Measurements from ENCODE around the gene OR13G1. TPM values are rescaled to one million over a fixed set of nuclear protein-coding genes. Genes with fewer than 3 reads are reported as not detected.
"Not testable (repeated sequence)": the region's sequence is repeated elsewhere in the genome, so short reads cannot be mapped to it uniquely, and the experiment has no call there.

Gene OR13G1, protein sequence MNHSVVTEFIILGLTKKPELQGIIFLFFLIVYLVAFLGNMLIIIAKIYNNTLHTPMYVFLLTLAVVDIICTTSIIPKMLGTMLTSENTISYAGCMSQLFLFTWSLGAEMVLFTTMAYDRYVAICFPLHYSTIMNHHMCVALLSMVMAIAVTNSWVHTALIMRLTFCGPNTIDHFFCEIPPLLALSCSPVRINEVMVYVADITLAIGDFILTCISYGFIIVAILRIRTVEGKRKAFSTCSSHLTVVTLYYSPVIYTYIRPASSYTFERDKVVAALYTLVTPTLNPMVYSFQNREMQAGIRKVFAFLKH
- total RNA-seq (not detected), polyA plus RNA-seq (ENCODE audit: insufficient read depth in 1 of 8, insufficient read length in 8 of 8, low replicate concordance in 1 of 8) (under 1 TPM in 1 of 8 donors, not detected in 7; 0.08 TPM)
- long read RNA-seq, donor 1: 0 reads
- long read RNA-seq, donor 2: 0 reads
- long read RNA-seq, donor 3: 0 reads
- long read RNA-seq, donor 4: 0 reads
- long read RNA-seq, donor 5: 0 reads
- long read RNA-seq, donor 6: 0 reads
- long read RNA-seq, donor 7: 0 reads
- long read RNA-seq, donor 8: 0 reads
- long read RNA-seq, donor 9: 0 reads
- long read RNA-seq, donor 10, partial matches to known transcripts: 0 of 1 reads
- long read RNA-seq, donor 10, other reads (novel, unspliced or antisense): 0 of 1 reads
- long read RNA-seq, donor 11: 0 reads

DNA sequence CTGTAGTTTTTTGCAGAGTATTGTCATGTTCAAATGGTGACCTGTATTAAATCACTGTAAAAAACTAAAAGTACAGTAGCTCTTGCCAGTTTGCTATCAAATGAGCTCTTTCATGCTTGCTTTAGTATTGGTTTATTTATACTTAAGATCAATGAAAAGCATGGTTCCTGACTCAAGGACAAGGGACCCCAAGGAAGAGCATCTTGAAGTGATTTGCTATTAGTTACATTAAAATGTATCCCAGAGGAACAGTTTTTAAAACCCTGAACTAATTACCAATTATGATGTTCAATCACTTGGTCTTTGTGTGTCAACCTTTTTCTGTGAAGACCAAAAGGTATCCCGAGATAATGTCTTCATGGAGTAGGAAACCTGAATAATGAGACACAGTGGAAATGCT is at the start of gene OR13G1:
TSS of gene OR13G1 (minus strand) at position 101 of the 400 bp plus-strand sequence. CDS start 6,698 bp downstream, outside the sequence.
- no peak for DNase-seq
- no peaks in the 10 kb centered on the region for H3K4me1 ChIP-seq (ENCODE audit: control insufficient read depth, insufficient read depth, low read length)
- no peaks in the 10 kb centered on the region for H3K27me3 ChIP-seq (ENCODE audit: control insufficient read depth, insufficient read depth, low read length)
- WGBS (ENCODE audit: insufficient coverage): no CpG with 5 or more reads among the region's 1 CpG
- H3K27ac ChIP-seq (ENCODE audit: low read length): no peak within 1 kb of the TSS
- no peak within 1 kb of the TSS for H3K4me3 ChIP-seq (ENCODE audit: low read length)
- no peaks in the 10 kb centered on the region for H3K9me3 ChIP-seq (replicated peaks; ENCODE audit: control insufficient read depth, low read depth, low read length)
- no peaks in the 10 kb centered on the region for H3K36me3 ChIP-seq (ENCODE audit: control insufficient read depth, insufficient read depth, low read length)

- Histone ChIP-seq H3K4me1 (ENCODE audit: control insufficient read depth, insufficient read depth, low read length) (no peaks in the 10 kb centered on the region), H3K27me3 (ENCODE audit: control insufficient read depth, insufficient read depth, low read length) (no peaks in the 10 kb centered on the region), H3K9me3 (replicated peaks; ENCODE audit: control insufficient read depth, low read depth, low read length) (peaks cover 11% of the 10 kb centered on the region), H3K4me3 (ENCODE audit: low read length) (no peak overlapping the region), H3K36me3 (ENCODE audit: control insufficient read depth, insufficient read depth, low read length) (no peaks in the 10 kb centered on the region), H3K27ac (ENCODE audit: low read length) (no peak overlapping the region)
- no peak for DNase-seq
- WGBS (ENCODE audit: insufficient coverage): no CpG with 5 or more reads among the region's 4 CpGs
These were observed 41.7 kb upstream of the OR13G1 start for GRCh38 chr1:247721222-247721621.

- no peaks in the 10 kb centered on the region for H3K36me3 ChIP-seq (ENCODE audit: control insufficient read depth, insufficient read depth, low read length)
- no CpG with 5 or more reads among the region's 3 CpGs for WGBS (ENCODE audit: insufficient coverage)
These were observed 37.0 kb upstream of the OR13G1 start, which contains the start of gene OR6F1 for GRCh38 chr1:247716546-247716945. Gene OR6F1, minus strand, starts transcription at chr1:247716646. Its CDS starts 3,891 bp downstream, at chr1:247712755.

GRCh38 chr1:247713753-247714152 is 34.2 kb upstream of the OR13G1 start:
- H3K27me3 ChIP-seq (ENCODE audit: control insufficient read depth, insufficient read depth, low read length): no peaks in the 10 kb centered on the region
- H3K27ac ChIP-seq (ENCODE audit: low read length): no peak overlapping the region
- H3K9me3 ChIP-seq (replicated peaks; ENCODE audit: control insufficient read depth, low read depth, low read length): peaks cover 9% of the 10 kb centered on the region
- 93% methylated on average over 6 of the region's 7 CpGs for WGBS (ENCODE audit: insufficient coverage)
- no peaks in the 10 kb centered on the region for H3K36me3 ChIP-seq (ENCODE audit: control insufficient read depth, insufficient read depth, low read length)
- DNase-seq: no peak
- H3K4me1 ChIP-seq (ENCODE audit: control insufficient read depth, insufficient read depth, low read length): no peaks in the 10 kb centered on the region
- no peak overlapping the region for H3K4me3 ChIP-seq (ENCODE audit: low read length)

More at GRCh38 chr1:247716546-247716945, 37.0 kb upstream of the OR13G1 start, which contains the start of gene OR6F1:
- no peak for DNase-seq
- Histone ChIP-seq H3K4me3 (ENCODE audit: low read length) (no peak within 1 kb of the TSS), H3K27ac (ENCODE audit: low read length) (no peak within 1 kb of the TSS), H3K9me3 (replicated peaks; ENCODE audit: control insufficient read depth, low read depth, low read length) (peaks cover 10% of the 10 kb centered on the region), H3K27me3 (ENCODE audit: control insufficient read depth, insufficient read depth, low read length) (no peaks in the 10 kb centered on the region), H3K4me1 (ENCODE audit: control insufficient read depth, insufficient read depth, low read length) (no peaks in the 10 kb centered on the region)

GRCh38 chr1:247710681-247711080 is 31.1 kb upstream of the OR13G1 start:
- WGBS (ENCODE audit: insufficient coverage): 100% methylated on average over 1 of the region's 8 CpGs
- not testable (repeated sequence) for H3K27ac ChIP-seq (ENCODE audit: low read length); DNase-seq; H3K4me1 ChIP-seq (ENCODE audit: control insufficient read depth, insufficient read depth, low read length); H3K36me3 ChIP-seq (ENCODE audit: control insufficient read depth, insufficient read depth, low read length); H3K27me3 ChIP-seq (ENCODE audit: control insufficient read depth, insufficient read depth, low read length); H3K4me3 ChIP-seq (ENCODE audit: low read length)
- H3K9me3 ChIP-seq (replicated peaks; ENCODE audit: control insufficient read depth, low read depth, low read length): peaks cover 15% of the 10 kb centered on the region

DNA sequence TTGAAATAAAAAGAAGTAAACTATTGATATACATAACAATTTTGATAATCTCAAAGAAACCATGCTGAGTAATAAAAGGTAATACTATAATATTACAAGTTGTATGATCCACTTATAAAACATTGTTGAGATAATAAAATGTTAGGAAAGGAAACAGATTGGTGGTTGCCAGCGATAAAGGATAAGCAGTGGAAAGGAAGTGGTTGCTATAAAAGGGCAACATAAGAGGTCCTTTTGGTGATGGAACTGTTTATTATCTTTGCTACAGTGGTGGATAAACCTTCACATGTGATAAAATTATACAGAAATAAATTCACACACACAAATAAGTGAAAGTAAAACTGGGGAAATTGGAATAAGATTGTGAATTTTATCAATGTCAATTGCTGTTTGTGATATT is 21.8 kb upstream of the OR13G1 start:
- Histone ChIP-seq H3K27ac (ENCODE audit: low read length) (no peak overlapping the region), H3K9me3 (replicated peaks; ENCODE audit: control insufficient read depth, low read depth, low read length) (peaks cover 7% of the 10 kb centered on the region), H3K36me3 (ENCODE audit: control insufficient read depth, insufficient read depth, low read length) (no peaks in the 10 kb centered on the region), H3K27me3 (ENCODE audit: control insufficient read depth, insufficient read depth, low read length) (no peaks in the 10 kb centered on the region), H3K4me3 (ENCODE audit: low read length) (no peak overlapping the region), H3K4me1 (ENCODE audit: control insufficient read depth, insufficient read depth, low read length) (no peaks in the 10 kb centered on the region)
- DNase-seq: no peak
- WGBS (ENCODE audit: insufficient coverage): no CpG with 5 or more reads among the region's 1 CpG

GRCh38 chr1:247681288-247681897 is 1.9 kb upstream of the OR13G1 start:
- Histone ChIP-seq H3K36me3 (ENCODE audit: control insufficient read depth, insufficient read depth, low read length) (no peaks in the 10 kb centered on the region), H3K27me3 (ENCODE audit: control insufficient read depth, insufficient read depth, low read length) (no peaks in the 10 kb centered on the region), H3K27ac (ENCODE audit: low read length) (no peak overlapping the region), H3K4me3 (ENCODE audit: low read length) (no peak overlapping the region), H3K4me1 (ENCODE audit: control insufficient read depth, insufficient read depth, low read length) (no peaks in the 10 kb centered on the region), H3K9me3 (replicated peaks; ENCODE audit: control insufficient read depth, low read depth, low read length) (no peaks in the 10 kb centered on the region)
- peak; percentile 26 for DNase-seq
- WGBS (ENCODE audit: insufficient coverage): no CpG with 5 or more reads among the region's 7 CpGs

DNA sequence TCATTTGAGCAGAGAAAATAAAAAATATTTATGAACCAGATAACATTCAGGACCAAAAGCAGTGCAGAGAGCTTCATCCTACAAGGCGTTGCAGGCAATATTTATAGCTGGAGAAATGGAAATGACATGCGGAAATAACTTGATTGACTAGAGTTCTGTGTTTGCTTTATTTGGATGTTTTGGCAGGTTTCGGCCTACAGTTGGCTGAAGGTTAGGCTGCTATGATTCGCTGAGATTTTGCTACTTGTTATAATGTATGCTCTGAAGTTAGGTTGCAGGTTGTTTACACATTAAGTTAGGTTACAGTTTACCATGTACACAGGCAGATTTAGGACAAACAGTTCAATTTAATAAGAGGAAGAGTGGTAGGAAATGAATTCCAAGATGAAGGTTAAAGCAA is 632 bp upstream of the OR13G1 start:
- Histone ChIP-seq H3K27ac (ENCODE audit: low read length) (no peak overlapping the region), H3K9me3 (replicated peaks; ENCODE audit: control insufficient read depth, low read depth, low read length) (no peaks in the 10 kb centered on the region), H3K36me3 (ENCODE audit: control insufficient read depth, insufficient read depth, low read length) (no peaks in the 10 kb centered on the region), H3K4me3 (ENCODE audit: low read length) (no peak overlapping the region), H3K27me3 (ENCODE audit: control insufficient read depth, insufficient read depth, low read length) (no peaks in the 10 kb centered on the region), H3K4me1 (ENCODE audit: control insufficient read depth, insufficient read depth, low read length) (no peaks in the 10 kb centered on the region)
- no peak for DNase-seq
- 77% methylated on average over 2 of the region's 4 CpGs for WGBS (ENCODE audit: insufficient coverage)

GRCh38 chr1:247669225-247669624 is 10.3 kb downstream of the OR13G1 start:
- Histone ChIP-seq H3K27me3 (ENCODE audit: control insufficient read depth, insufficient read depth, low read length) (no peaks in the 10 kb centered on the region), H3K4me3 (ENCODE audit: low read length) (no peak overlapping the region), H3K36me3 (ENCODE audit: control insufficient read depth, insufficient read depth, low read length) (no peaks in the 10 kb centered on the region), H3K27ac (ENCODE audit: low read length) (no peak overlapping the region), H3K4me1 (ENCODE audit: control insufficient read depth, insufficient read depth, low read length) (no peaks in the 10 kb centered on the region), H3K9me3 (replicated peaks; ENCODE audit: control insufficient read depth, low read depth, low read length) (no peaks in the 10 kb centered on the region)
- DNase-seq: no peak
- WGBS (ENCODE audit: insufficient coverage): no CpG with 5 or more reads among the region's 1 CpG
